HepG2 (cell line): ENCODE measurements around the gene TBC1D10B. TPM values are rescaled to one million over a fixed set of nuclear protein-coding genes. Genes with fewer than 3 reads are reported as not detected.

Experiments used
- ARNT2 ChIP-seq: sonication (generic); formaldehyde crosslinking; IDR thresholded peaks from 2 replicates; pipeline ENCODE4 v1.8.0; 2022; ENCODE audit warnings: mild to moderate bottlenecking, low read depth, missing genetic modification reagents, moderate library complexity
- ATAD3A ChIP-seq: sonication (generic); formaldehyde crosslinking; IDR thresholded peaks from 2 replicates; pipeline ENCODE4 v1.4.0; 2020; ENCODE audit warnings: missing genetic modification reagents
- CENPT ChIP-seq: sonication (generic); formaldehyde crosslinking; IDR thresholded peaks from 2 replicates; pipeline ENCODE4 v1.8.0; 2022; ENCODE audit warnings: low read depth, mild to moderate bottlenecking, moderate library complexity, missing genetic modification reagents
- CREB1 ChIP-seq, 2 experiments: fragments of 450-650 bp in 1 of 2; IDR thresholded peaks; 2 replicates each; pipeline ENCODE4 v1.6.1; 2016 to 2017; ENCODE audit warnings: control low read depth in 1 of 2, mild to moderate bottlenecking in 1 of 2, missing compliant biosample characterization in 1 of 2, missing genetic modification characterization in 1 of 2
- HMG20A ChIP-seq: IDR thresholded peaks from 2 replicates; pipeline ENCODE4 v1.6.1; 2016; ENCODE audit warnings: borderline replicate concordance
- HNF4A ChIP-seq: sonication (generic); formaldehyde crosslinking; IDR thresholded peaks from 2 replicates; pipeline ENCODE4 v1.4.0; 2020; ENCODE audit warnings: missing genetic modification reagents
- HOXA7 ChIP-seq: sonication (generic); formaldehyde crosslinking; IDR thresholded peaks from 2 replicates; pipeline ENCODE4 v1.8.1; 2022; ENCODE audit warnings: mild to moderate bottlenecking, missing genetic modification reagents, moderate library complexity
- KDM2A ChIP-seq: sonication (generic); formaldehyde crosslinking; IDR thresholded peaks from 2 replicates; pipeline ENCODE4 v1.4.0; 2020; ENCODE audit warnings: low read depth, missing genetic modification reagents, borderline replicate concordance
- MED1 ChIP-seq: sonication (generic); formaldehyde crosslinking; IDR thresholded peaks from 2 replicates; pipeline ENCODE4 v1.4.0; 2020; ENCODE audit warnings: missing genetic modification reagents
- MIER2 ChIP-seq: IDR thresholded peaks from 2 replicates; pipeline ENCODE4 v1.6.1; 2016; ENCODE audit warnings: missing biosample characterization, missing genetic modification reagents
- RELA ChIP-seq: sonication (generic); formaldehyde crosslinking; IDR thresholded peaks from 2 replicates; pipeline ENCODE4 v1.4.0; 2020; ENCODE audit warnings: missing genetic modification reagents
- SNAI1 ChIP-seq: sonication (generic); formaldehyde crosslinking; IDR thresholded peaks from 2 replicates; pipeline ENCODE4 v1.5.0; 2020; ENCODE audit warnings: mild to moderate bottlenecking, missing genetic modification reagents, borderline replicate concordance
- ZBTB8A ChIP-seq: sonication (generic); formaldehyde crosslinking; IDR thresholded peaks from 2 replicates; pipeline ENCODE4 v1.4.0; 2020; ENCODE audit warnings: mild to moderate bottlenecking, low read depth, missing genetic modification reagents, borderline replicate concordance
- ZFY ChIP-seq: sonication (generic); formaldehyde crosslinking; IDR thresholded peaks from 2 replicates; pipeline ENCODE4 v1.4.0; 2020; ENCODE audit warnings: missing genetic modification reagents
- ZHX1 ChIP-seq: sonication (generic); formaldehyde crosslinking; IDR thresholded peaks from 2 replicates; pipeline ENCODE4 v1.8.1; 2022; ENCODE audit warnings: low read depth, mild to moderate bottlenecking, missing genetic modification reagents
- ZNF224 ChIP-seq: sonication (generic); formaldehyde crosslinking; IDR thresholded peaks from 2 replicates; pipeline ENCODE4 v1.5.0; 2020; ENCODE audit warnings: mild to moderate bottlenecking, missing genetic modification reagents
- ZNF235 ChIP-seq: sonication (generic); formaldehyde crosslinking; IDR thresholded peaks from 2 replicates; pipeline ENCODE4 v1.8.1; 2023; ENCODE audit warnings: mild to moderate bottlenecking, missing genetic modification reagents, borderline replicate concordance
- ZNF274 ChIP-seq: sonication (generic); formaldehyde crosslinking; IDR thresholded peaks from 2 replicates; pipeline ENCODE4 v1.5.1; 2020; ENCODE audit warnings: mild to moderate bottlenecking, missing genetic modification reagents
- ZNF383 ChIP-seq: sonication (generic); formaldehyde crosslinking; IDR thresholded peaks from 2 replicates; pipeline ENCODE4 v1.4.0; 2020; ENCODE audit warnings: missing genetic modification reagents, mild to moderate bottlenecking, borderline replicate concordance
- ZNF558 ChIP-seq: sonication (generic); formaldehyde crosslinking; IDR thresholded peaks from 2 replicates; pipeline ENCODE4 v1.9.0; 2022; ENCODE audit warnings: mild to moderate bottlenecking, missing genetic modification reagents, borderline replicate concordance
- ZNF891 ChIP-seq: sonication (generic); formaldehyde crosslinking; IDR thresholded peaks from 2 replicates; pipeline ENCODE4 v1.5.0; 2020; ENCODE audit warnings: mild to moderate bottlenecking, missing genetic modification reagents
- polyA plus RNA-seq, 8 experiments: library from polyadenylated mRNA; depleted of rRNA in 3 of 8; stranded (reverse) in 7 of 8; unstranded in 1 of 8; fragments of >200 nt; fragmentation: Illumina TruSeq in 4 of 8; extraction: Trizol in 4 of 8; gene quantifications; 2 replicates each; pipeline versions ENCODE4 v1.2.1 to v1.2.3, GENCODE V29; 2011 to 2016; ENCODE audit warnings: low read depth in 4 of 8, missing spikeins in 1 of 8, mixed read lengths in 1 of 8; ENCODE audit not compliant: insufficient read depth in 1 of 8
- total RNA-seq, 5 experiments: library from RNA; depleted of rRNA; stranded (reverse); fragments of >200 nt; fragmentation: Illumina TruSeq; extraction: Trizol; gene quantifications; 2 replicates each; pipeline ENCODE4 v1.2.3, GENCODE V29; 2016; ENCODE audit warnings: low read depth in 1 of 5
- TF ChIP-seq, protein P1 (sequence below): sonication (generic); formaldehyde crosslinking; IDR thresholded peaks from 2 replicates; pipeline ENCODE4 v1.5.0; 2020; ENCODE audit warnings: mild to moderate bottlenecking, missing genetic modification reagents
- TF ChIP-seq, protein P2 (sequence below): sonication (generic); formaldehyde crosslinking; IDR thresholded peaks from 2 replicates; pipeline ENCODE4 v1.5.0; 2020; ENCODE audit warnings: missing genetic modification reagents

TBC1D10B gene
- total and polyA plus RNA-seq, 2 of the 13 experiments (the other 11 are each of a cell fraction or from before 2014, with no cell fraction given), result 15.7 to 24.8 TPM

DNA sequence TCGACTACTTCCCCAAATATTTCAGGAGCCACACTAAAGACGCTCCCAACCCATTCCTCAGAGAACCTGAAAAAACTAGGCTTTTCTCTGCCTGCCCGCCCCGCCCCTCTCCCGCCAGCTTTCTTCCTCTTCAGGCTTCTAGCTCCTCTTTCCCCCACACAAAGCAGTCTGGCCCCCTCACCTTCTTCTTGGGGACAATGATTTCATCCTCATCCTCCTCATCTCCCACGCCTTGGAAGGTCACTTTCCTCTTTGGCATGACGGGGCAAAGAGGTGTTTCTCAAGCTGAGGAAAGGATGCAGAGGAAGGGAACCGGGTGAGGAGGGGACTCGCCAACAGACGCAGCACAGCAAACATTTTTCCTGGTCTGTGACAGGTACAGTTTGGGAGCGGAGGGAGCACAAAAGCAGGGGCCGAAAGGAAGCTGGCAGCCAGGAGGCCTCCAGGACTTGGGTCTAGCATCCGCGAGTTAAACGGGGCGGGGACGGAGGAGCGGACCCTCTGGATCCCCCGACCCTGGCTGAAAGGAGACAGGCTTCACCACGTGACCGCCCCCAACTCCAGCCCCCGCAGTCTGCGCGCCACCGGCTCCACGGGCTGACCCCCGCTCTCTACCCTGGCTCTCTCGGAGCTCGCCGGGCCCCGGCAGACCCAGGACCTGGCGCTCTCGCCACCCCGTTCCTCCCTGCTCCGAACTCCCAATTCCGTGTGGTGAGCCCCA lies 15.7 kb downstream of the TBC1D10B start (continued):
- TF ChIP-seq, protein P1, sequence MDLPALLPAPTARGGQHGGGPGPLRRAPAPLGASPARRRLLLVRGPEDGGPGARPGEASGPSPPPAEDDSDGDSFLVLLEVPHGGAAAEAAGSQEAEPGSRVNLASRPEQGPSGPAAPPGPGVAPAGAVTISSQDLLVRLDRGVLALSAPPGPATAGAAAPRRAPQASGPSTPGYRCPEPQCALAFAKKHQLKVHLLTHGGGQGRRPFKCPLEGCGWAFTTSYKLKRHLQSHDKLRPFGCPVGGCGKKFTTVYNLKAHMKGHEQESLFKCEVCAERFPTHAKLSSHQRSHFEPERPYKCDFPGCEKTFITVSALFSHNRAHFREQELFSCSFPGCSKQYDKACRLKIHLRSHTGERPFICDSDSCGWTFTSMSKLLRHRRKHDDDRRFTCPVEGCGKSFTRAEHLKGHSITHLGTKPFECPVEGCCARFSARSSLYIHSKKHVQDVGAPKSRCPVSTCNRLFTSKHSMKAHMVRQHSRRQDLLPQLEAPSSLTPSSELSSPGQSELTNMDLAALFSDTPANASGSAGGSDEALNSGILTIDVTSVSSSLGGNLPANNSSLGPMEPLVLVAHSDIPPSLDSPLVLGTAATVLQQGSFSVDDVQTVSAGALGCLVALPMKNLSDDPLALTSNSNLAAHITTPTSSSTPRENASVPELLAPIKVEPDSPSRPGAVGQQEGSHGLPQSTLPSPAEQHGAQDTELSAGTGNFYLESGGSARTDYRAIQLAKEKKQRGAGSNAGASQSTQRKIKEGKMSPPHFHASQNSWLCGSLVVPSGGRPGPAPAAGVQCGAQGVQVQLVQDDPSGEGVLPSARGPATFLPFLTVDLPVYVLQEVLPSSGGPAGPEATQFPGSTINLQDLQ (CRISPR knock-in tag), result no peak
- TF ChIP-seq HMG20A (CRISPR knock-in tag) (no peak), KDM2A (CRISPR knock-in tag) (no peak), HNF4A (CRISPR knock-in tag) (no peak), ATAD3A (CRISPR knock-in tag) (no peak), ZNF558 (CRISPR knock-in tag) (no peak), MED1 (CRISPR knock-in tag) (no peak), ARNT2 (CRISPR knock-in tag) (no peak), ZNF383 (CRISPR knock-in tag) (no peak), ZNF274 (CRISPR knock-in tag) (no peak), CENPT (CRISPR knock-in tag) (peak; percentile 68; the same call in 1 of the 2 replicates), CREB1 (IDR thresholded peaks at IDR 0.05) (no peak), CREB1 (CRISPR knock-in tag; IDR thresholded peaks at IDR 0.05) (no peak), ZFY (no peak), ZNF235 (CRISPR knock-in tag) (no peak), ZBTB8A (no peak), ZHX1 (CRISPR knock-in tag) (no peak), ZNF224 (CRISPR knock-in tag) (no peak), ZNF891 (CRISPR knock-in tag) (no peak; the same call in 1 of the 2 replicates), MIER2 (CRISPR knock-in tag) (no peak), SNAI1 (CRISPR knock-in tag) (peak; percentile 15; the same call in 1 of the 2 replicates), HOXA7 (CRISPR knock-in tag) (no peak), RELA (CRISPR knock-in tag) (no peak)
- TF ChIP-seq, protein P2, sequence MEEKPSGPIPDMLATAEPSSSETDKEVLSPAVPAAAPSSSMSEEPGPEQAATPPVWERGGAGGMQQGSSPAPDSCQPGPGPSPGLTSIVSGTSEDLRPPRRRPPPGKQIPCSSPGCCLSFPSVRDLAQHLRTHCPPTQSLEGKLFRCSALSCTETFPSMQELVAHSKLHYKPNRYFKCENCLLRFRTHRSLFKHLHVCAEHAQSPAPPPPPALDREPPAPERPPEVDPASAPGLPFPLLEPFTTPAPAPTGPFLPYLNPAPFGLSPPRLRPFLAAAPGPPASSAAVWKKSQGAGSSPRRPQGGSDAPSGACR (CRISPR knock-in tag), result no peak
- TF ChIP-seq, all 625 proteins: peak for 65
